NCI-H345 (cell line): ENCODE results near the gene MRGPRG.

ENCODE experiments used
- DNase-seq: peaks from one replicate; lab custom pipeline; 2025; lab: John Stamatoyannopoulos, UW

The MRGPRG gene

GRCh38 chr11:3225826-3226750 is 7.5 kb upstream of the MRGPRG start:
- no peak for DNase-seq

- no peak for DNase-seq
Measured at GRCh38 chr11:3225159-3225758, 6.6 kb upstream of the MRGPRG start.

- no peak for DNase-seq
Measured at GRCh38 chr11:3224401-3225057, 5.9 kb upstream of the MRGPRG start.

- no peak for DNase-seq
Measured at GRCh38 chr11:3223932-3224381, 5.3 kb upstream of the MRGPRG start.

- no peak for DNase-seq
Measured at GRCh38 chr11:3222941-3223915, 4.6 kb upstream of the MRGPRG start.

- no peak for DNase-seq
Measured at GRCh38 chr11:3222003-3222855, 3.6 kb upstream of the MRGPRG start.

GRCh38 chr11:3221408-3222002 is 2.9 kb upstream of the MRGPRG start:
- DNase-seq: no peak

- no peak for DNase-seq
Measured at GRCh38 chr11:3220521-3221407, 2.2 kb upstream of the MRGPRG start.

GRCh38 chr11:3220101-3220500 is 1.5 kb upstream of the MRGPRG start:
- no peak for DNase-seq

- no peak for DNase-seq
Measured at GRCh38 chr11:3219281-3219892, 774 bp upstream of the MRGPRG start.

- DNase-seq: no peak
Measured at GRCh38 chr11:3217818-3218482, 663 bp downstream of the MRGPRG start.

- no peak for DNase-seq
Measured at GRCh38 chr11:3216027-3216525, 2.5 kb downstream of the MRGPRG start.

- DNase-seq: no peak
Measured at GRCh38 chr11:3215346-3216026, 3.1 kb downstream of the MRGPRG start.

GRCh38 chr11:3214420-3214699 is 4.3 kb downstream of the MRGPRG start:
- DNase-seq: no peak

GRCh38 chr11:3213659-3214419 is 4.8 kb downstream of the MRGPRG start:
- no peak for DNase-seq

GRCh38 chr11:3208272-3208671 is 10.3 kb downstream of the MRGPRG start:
- DNase-seq: no peak
